ENCODE results near the gene USHBP1. TPM values are rescaled to one million over a fixed set of nuclear protein-coding genes. Genes with fewer than 3 reads are reported as not detected.
A peak's percentile ranks its signal among the peaks of the same experiment; 100 is the strongest.

USHBP1 gene
- total RNA-seq, 1 experiment from 2014 or later, result 12.3 TPM

GRCh38 chr19:17283504-17283996 lies 19.0 kb upstream of the USHBP1 start:
- no peak for TF ChIP-seq GABPB1 (CRISPR knock-in tag; IDR thresholded peaks at IDR 0.05)
- TF ChIP-seq ETV6 (CRISPR knock-in tag; IDR thresholded peaks at IDR 0.05), result no peak
- no peak for TF ChIP-seq ZNF138 (CRISPR knock-in tag; conservative IDR thresholded peaks at IDR 0.05)
- TF ChIP-seq PRDM15 (CRISPR knock-in tag; IDR thresholded peaks at IDR 0.05), result no peak
- no peak for TF ChIP-seq ZNF532 (CRISPR knock-in tag; IDR thresholded peaks at IDR 0.05; ENCODE audit: borderline replicate concordance)
- TF ChIP-seq STAT6 (CRISPR knock-in tag; conservative IDR thresholded peaks at IDR 0.05; ENCODE audit: low read depth), result no peak
- no peak for TF ChIP-seq CDX4 (CRISPR knock-in tag; IDR thresholded peaks at IDR 0.05; ENCODE audit: borderline replicate concordance)
- ChIA-PET CTCF (interaction anchor here (0.5 to 5.3 kb wide), 14 partner anchors 9 to 429 kb away, joined by 4 to 29 read pairs (median 8); partner anchors contain the start of genes BABAM1, MRPL34 and OCEL1), POLR2A (no interaction called here)
- Mint-ChIP-seq H3K9me3 (no peaks in the 10 kb centered on the region), H3K36me3 (peaks cover 10% of the 10 kb centered on the region; the same call in 1 of the 2 replicates), H3K27me3 (ENCODE audit: low read depth) (peaks cover 6% of the 10 kb centered on the region), H3K4me3 (no peak overlapping the region), H3K4me1 (peaks cover 3% of the 10 kb centered on the region; the same call in 1 of the 2 replicates), H3K27ac (no peak overlapping the region)
- ATAC-seq, result no peak
- DNase-seq (ENCODE audit: low spot score), result no peak

- DNase-seq (ENCODE audit: low spot score), result peak; percentile 92
- TF ChIP-seq E2F4 (CRISPR knock-in tag; IDR thresholded peaks at IDR 0.05; ENCODE audit: borderline replicate concordance, low read depth) (peak; percentile 85), TCF7 (CRISPR knock-in tag; IDR thresholded peaks at IDR 0.05; ENCODE audit: low read depth) (peak; percentile 96), KAT7 (CRISPR knock-in tag; IDR thresholded peaks at IDR 0.05; ENCODE audit: borderline replicate concordance) (peak; percentile 77; the same call in 1 of the 2 replicates), FOXJ3 (CRISPR knock-in tag; IDR thresholded peaks at IDR 0.05; ENCODE audit: borderline replicate concordance) (no peak), EMX1 (CRISPR knock-in tag; IDR thresholded peaks at IDR 0.05) (no peak), ZNF138 (CRISPR knock-in tag; conservative IDR thresholded peaks at IDR 0.05) (peak; percentile 97), SMAD3 (CRISPR knock-in tag; IDR thresholded peaks at IDR 0.05; ENCODE audit: borderline replicate concordance) (peak; percentile 98), STAT6 (CRISPR knock-in tag; conservative IDR thresholded peaks at IDR 0.05; ENCODE audit: low read depth) (no peak), RELA (CRISPR knock-in tag; IDR thresholded peaks at IDR 0.05; ENCODE audit: borderline replicate concordance) (peak; percentile 95), ZNF219 (CRISPR knock-in tag; IDR thresholded peaks at IDR 0.05; ENCODE audit: borderline replicate concordance) (peak; percentile 97), NR2C2 (CRISPR knock-in tag; IDR thresholded peaks at IDR 0.05) (peak; percentile 84; the same call in 1 of the 2 replicates), SOX15 (CRISPR knock-in tag; IDR thresholded peaks at IDR 0.05) (no peak)
Observed at GRCh38 chr19:17282488-17283125, 18.1 kb upstream of the USHBP1 start.

More at GRCh38 chr19:17282488-17283125, 18.1 kb upstream of the USHBP1 start:
- H3K36me3 Mint-ChIP-seq, result peaks cover 12% of the 10 kb centered on the region
- H3K4me3 Mint-ChIP-seq, result peak overlapping the region; percentile 70
- ChIA-PET POLR2A (interaction anchor here (1.5 to 2.7 kb wide), 3 partner anchors 15 to 56 kb away, joined by 4 to 13 read pairs (median 4); partner anchors contain the start of genes BABAM1 and OCEL1), CTCF (interaction anchor here (0.5 to 5.3 kb wide), 21 partner anchors 9 to 430 kb away, joined by 3 to 29 read pairs (median 5); partner anchors contain the start of genes BABAM1, OCEL1 and USE1)
- H3K9me3 Mint-ChIP-seq, result no peaks in the 10 kb centered on the region
- H3K27me3 Mint-ChIP-seq (ENCODE audit: low read depth), result peaks cover 6% of the 10 kb centered on the region
- no peak overlapping the region for H3K27ac Mint-ChIP-seq
- ATAC-seq, result peak; percentile 91
- H3K4me1 Mint-ChIP-seq, result peaks cover 3% of the 10 kb centered on the region; the same call in 1 of the 2 replicates

All from WTC11 (cell line).